ENCODE measurements around the gene KNCN. TPM values are rescaled to one million over a fixed set of nuclear protein-coding genes. Genes with fewer than 3 reads are reported as not detected.

Gene KNCN
- total RNA-seq, 2 donors from 2014 or later, result not detected

GRCh38 chr1:46526013-46526690 lies 25.3 kb downstream of the KNCN start:
- Histone ChIP-seq H3K4me1 (no peaks in the 10 kb centered on the region), H3K27ac (peak overlapping the region; percentile 49), H3K36me3 (no peaks in the 10 kb centered on the region), H3K9ac (ENCODE audit: low read depth in 2 of 2, low read length in 2 of 2) (no peak overlapping the region), H3K27me3 (no peaks in the 10 kb centered on the region), H3K9me3 (no peaks in the 10 kb centered on the region), H3K4me3 (no peak overlapping the region)
- intact Hi-C loops (cut with DNase I), result loop anchor here (2.0 to 5.0 kb wide), 2 partner anchors 47 to 79 kb away; no protein-coding TSS in a partner anchor
- no peak for DNase-seq
- no peak for TF ChIP-seq CTCF (IDR thresholded peaks at IDR 0.05)

- intact Hi-C loops (cut with DNase I), result loop anchor here (5.0 kb wide), 1 partner anchor 78 kb away; no protein-coding TSS in a partner anchor
- no peaks in the 10 kb centered on the region for H3K4me1 ChIP-seq
- DNase-seq, result no peak
Measured at GRCh38 chr1:46525253-46525983, 26.0 kb downstream of the KNCN start.

GRCh38 chr1:46524843-46525242 lies 26.6 kb downstream of the KNCN start:
- no peak for TF ChIP-seq CTCF (IDR thresholded peaks at IDR 0.05)
- no peaks in the 10 kb centered on the region for H3K4me1 ChIP-seq

More at GRCh38 chr1:46525253-46525983, 26.0 kb downstream of the KNCN start:
- Histone ChIP-seq H3K9ac (ENCODE audit: low read depth in 2 of 2, low read length in 2 of 2) (no peak overlapping the region), H3K9me3 (no peaks in the 10 kb centered on the region), H3K4me3 (no peak overlapping the region), H3K27ac (no peak overlapping the region), H3K36me3 (no peaks in the 10 kb centered on the region), H3K27me3 (no peaks in the 10 kb centered on the region)
- TF ChIP-seq CTCF (IDR thresholded peaks at IDR 0.05), result no peak

GRCh38 chr1:46523496-46524353 lies 27.7 kb downstream of the KNCN start:
- H3K36me3 ChIP-seq, result no peaks in the 10 kb centered on the region
- no peak overlapping the region for H3K4me3 ChIP-seq
- H3K4me1 ChIP-seq, result no peaks in the 10 kb centered on the region
- no peak for DNase-seq
- TF ChIP-seq CTCF (IDR thresholded peaks at IDR 0.05), result no peak
- H3K9ac ChIP-seq (ENCODE audit: low read depth in 2 of 2, low read length in 2 of 2), result no peak overlapping the region
- H3K27ac ChIP-seq, result no peak overlapping the region
- intact Hi-C loops (cut with DNase I), result no loop called here
- no peaks in the 10 kb centered on the region for H3K27me3 ChIP-seq
- no peaks in the 10 kb centered on the region for H3K9me3 ChIP-seq

More at GRCh38 chr1:46524843-46525242, 26.6 kb downstream of the KNCN start:
- H3K4me3 ChIP-seq, result no peak overlapping the region
- H3K27ac ChIP-seq, result no peak overlapping the region
- H3K27me3 ChIP-seq, result no peaks in the 10 kb centered on the region
- no peak for DNase-seq
- no peaks in the 10 kb centered on the region for H3K36me3 ChIP-seq
- H3K9ac ChIP-seq (ENCODE audit: low read depth in 2 of 2, low read length in 2 of 2), result no peak overlapping the region
- H3K9me3 ChIP-seq, result no peaks in the 10 kb centered on the region
- intact Hi-C loops (cut with DNase I), result loop anchor here (5.0 kb wide), 1 partner anchor 78 kb away; no protein-coding TSS in a partner anchor

GRCh38 chr1:46522969-46523320 lies 28.5 kb downstream of the KNCN start:
- Histone ChIP-seq H3K9ac (ENCODE audit: low read depth in 2 of 2, low read length in 2 of 2) (no peak overlapping the region), H3K9me3 (no peaks in the 10 kb centered on the region), H3K4me3 (no peak overlapping the region), H3K4me1 (no peaks in the 10 kb centered on the region), H3K27me3 (no peaks in the 10 kb centered on the region), H3K27ac (no peak overlapping the region), H3K36me3 (no peaks in the 10 kb centered on the region)
- no peak for DNase-seq
- TF ChIP-seq CTCF (IDR thresholded peaks at IDR 0.05), result no peak
- intact Hi-C loops (cut with DNase I), result no loop called here
